Loucy (cell line): ENCODE results near the gene CYP8B1.

Source experiments
- H2AFZ ChIP-seq: fragments of 200-600 bp; sonication (generic); 2 replicates; pipeline ENCODE4 v1.6.0; 2016; ENCODE audit warnings: antibody characterized with exemption, mild to moderate bottlenecking, low read length, moderate library complexity
- H3F3A ChIP-seq: fragments of 200-600 bp; 2 replicates; pipeline ENCODE4 v1.6.0; 2016; ENCODE audit warnings: antibody characterized with exemption, low read depth, mild to moderate bottlenecking
- H3K27me3 ChIP-seq: fragments of 200-600 bp; sonication (generic); 2 replicates; pipeline ENCODE4 v1.6.1; 2014; ENCODE audit warnings: low read length, mild to moderate bottlenecking; ENCODE audit not compliant: insufficient read depth, poor library complexity, severe bottlenecking
- H3K36me3 ChIP-seq: fragments of 200-600 bp; sonication (generic); 2 replicates; pipeline ENCODE4 v1.6.1; 2016; ENCODE audit warnings: low read length; ENCODE audit not compliant: insufficient read depth
- H3K4me1 ChIP-seq: fragments of 200-600 bp; sonication (generic); 2 replicates; pipeline ENCODE4 v1.5.1; 2014; ENCODE audit warnings: low read length, mild to moderate bottlenecking; ENCODE audit not compliant: insufficient read depth, poor library complexity, severe bottlenecking
- H3K4me2 ChIP-seq: fragments of 200-600 bp; sonication (generic); 2 replicates; pipeline ENCODE4 v1.6.0; 2014; ENCODE audit warnings: antibody characterized with exemption, low read length, low read depth, mild to moderate bottlenecking; ENCODE audit not compliant: poor library complexity, severe bottlenecking
- H3K4me3 ChIP-seq: fragments of 200-600 bp; sonication (generic); 2 replicates; pipeline ENCODE4 v1.5.1; 2014; ENCODE audit warnings: low read length, mild to moderate bottlenecking, mixed read lengths; ENCODE audit not compliant: poor library complexity, severe bottlenecking
- H3K79me2 ChIP-seq: fragments of 200-600 bp; sonication (generic); 2 replicates; pipeline ENCODE4 v1.6.1; 2014; ENCODE audit warnings: low read length; ENCODE audit not compliant: insufficient read depth
- H3K9ac ChIP-seq: fragments of 200-600 bp; sonication (generic); 2 replicates; pipeline ENCODE4 v1.6.0; 2014; ENCODE audit warnings: mild to moderate bottlenecking, low read depth, low read length, moderate library complexity; ENCODE audit not compliant: poor library complexity, severe bottlenecking
- H3K9me2 ChIP-seq: fragments of 200-600 bp; sonication (generic); replicated peaks from 2 replicates; pipeline ENCODE4 v1.6.1; 2016; ENCODE audit warnings: low read depth, low read length, mixed read lengths
- H3K9me3 ChIP-seq: fragments of 200-600 bp; sonication (generic); 2 replicates; pipeline ENCODE4 v1.6.1; 2014; ENCODE audit warnings: mild to moderate bottlenecking, antibody characterized with exemption, low read length, low read depth; ENCODE audit not compliant: insufficient read depth
- H4K20me1 ChIP-seq: fragments of 200-600 bp; sonication (generic); 2 replicates; pipeline ENCODE4 v1.6.0; 2014; ENCODE audit warnings: antibody characterized with exemption, low read length, mild to moderate bottlenecking; ENCODE audit not compliant: insufficient read depth, poor library complexity, severe bottlenecking
- EZH2phosphoT487 ChIP-seq: fragments of 200-600 bp; IDR thresholded peaks from 2 replicates; pipeline ENCODE4 v1.6.1; 2018; ENCODE audit warnings: antibody characterized with exemption, mild to moderate bottlenecking, moderate library complexity, borderline replicate concordance
- TF ChIP-seq, protein P1 (sequence below): fragments of 200-600 bp; sonication (generic); conservative IDR thresholded peaks from 2 replicates; pipeline ENCODE4 v1.5.1; 2014; ENCODE audit warnings: mild to moderate bottlenecking, antibody characterized with exemption, low read length

Gene CYP8B1

DNA sequence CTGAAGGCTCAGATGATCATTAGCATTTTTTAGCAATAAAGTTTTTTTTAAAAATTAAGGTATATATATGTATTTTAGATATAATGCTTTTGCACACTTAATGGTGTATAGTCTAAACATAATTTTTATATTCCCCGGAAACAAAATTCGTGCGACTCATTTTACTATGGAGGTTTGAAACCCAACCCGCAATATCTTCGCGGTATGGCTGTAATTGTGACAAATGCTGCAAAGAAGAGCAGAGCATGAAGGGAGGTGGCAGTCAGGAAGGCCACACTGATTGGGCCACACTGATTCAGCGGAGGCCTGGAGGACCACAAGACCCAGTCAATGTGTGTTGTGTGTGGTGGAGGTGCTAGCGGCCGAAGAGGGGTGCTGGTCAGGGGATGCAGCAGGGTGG lies 4.5 kb upstream of the CYP8B1 start:
- TF ChIP-seq, protein P1, sequence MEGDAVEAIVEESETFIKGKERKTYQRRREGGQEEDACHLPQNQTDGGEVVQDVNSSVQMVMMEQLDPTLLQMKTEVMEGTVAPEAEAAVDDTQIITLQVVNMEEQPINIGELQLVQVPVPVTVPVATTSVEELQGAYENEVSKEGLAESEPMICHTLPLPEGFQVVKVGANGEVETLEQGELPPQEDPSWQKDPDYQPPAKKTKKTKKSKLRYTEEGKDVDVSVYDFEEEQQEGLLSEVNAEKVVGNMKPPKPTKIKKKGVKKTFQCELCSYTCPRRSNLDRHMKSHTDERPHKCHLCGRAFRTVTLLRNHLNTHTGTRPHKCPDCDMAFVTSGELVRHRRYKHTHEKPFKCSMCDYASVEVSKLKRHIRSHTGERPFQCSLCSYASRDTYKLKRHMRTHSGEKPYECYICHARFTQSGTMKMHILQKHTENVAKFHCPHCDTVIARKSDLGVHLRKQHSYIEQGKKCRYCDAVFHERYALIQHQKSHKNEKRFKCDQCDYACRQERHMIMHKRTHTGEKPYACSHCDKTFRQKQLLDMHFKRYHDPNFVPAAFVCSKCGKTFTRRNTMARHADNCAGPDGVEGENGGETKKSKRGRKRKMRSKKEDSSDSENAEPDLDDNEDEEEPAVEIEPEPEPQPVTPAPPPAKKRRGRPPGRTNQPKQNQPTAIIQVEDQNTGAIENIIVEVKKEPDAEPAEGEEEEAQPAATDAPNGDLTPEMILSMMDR = no peak
- TF ChIP-seq EZH2phosphoT487 = no peak
- no peaks in the 10 kb centered on the region for H3K27me3 ChIP-seq
- no peaks in the 10 kb centered on the region for H3K9me3 ChIP-seq
- peak overlapping the region; percentile 96 for H2AFZ ChIP-seq
- no peaks in the 10 kb centered on the region for H3K9me2 ChIP-seq
- H3K79me2 ChIP-seq = no peaks in the 10 kb centered on the region
- peak overlapping the region; percentile 89 for H3K4me2 ChIP-seq
- H3K36me3 ChIP-seq = no peaks in the 10 kb centered on the region
- H3K4me1 ChIP-seq = peaks cover 11% of the 10 kb centered on the region
- peak overlapping the region; percentile 59 for H3K9ac ChIP-seq
- peak overlapping the region; percentile 73 for H3K4me3 ChIP-seq
- H4K20me1 ChIP-seq = no peaks in the 10 kb centered on the region
- no peaks in the 10 kb centered on the region for H3F3A ChIP-seq

DNA sequence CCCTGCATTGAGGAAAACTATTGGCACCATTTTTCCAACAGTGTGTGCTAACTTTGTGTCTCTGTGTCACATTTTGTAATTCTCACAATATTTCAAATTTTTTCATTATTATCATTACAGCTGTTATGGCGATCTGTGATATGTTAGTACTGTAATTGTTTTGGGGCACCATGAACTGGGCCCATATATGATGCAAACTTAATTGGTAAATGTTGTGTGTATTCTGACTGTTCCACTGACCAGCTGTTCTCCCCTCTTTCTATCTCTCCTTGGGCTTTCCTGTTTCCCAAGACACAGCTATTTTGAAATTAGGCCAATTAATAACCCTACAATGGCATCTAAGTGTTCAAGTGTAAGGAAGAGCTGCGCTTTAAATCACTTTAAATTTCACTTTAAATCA lies 2.2 kb upstream of the CYP8B1 start:
- no peak overlapping the region for H2AFZ ChIP-seq
- TF ChIP-seq EZH2phosphoT487 = no peak
- TF ChIP-seq, protein P1 = no peak
- no peak overlapping the region for H3K4me2 ChIP-seq
- H3K4me1 ChIP-seq = peaks cover 16% of the 10 kb centered on the region
- no peaks in the 10 kb centered on the region for H3K27me3 ChIP-seq
- no peaks in the 10 kb centered on the region for H3K9me2 ChIP-seq
- H4K20me1 ChIP-seq = no peaks in the 10 kb centered on the region
- no peak overlapping the region for H3K4me3 ChIP-seq
- no peaks in the 10 kb centered on the region for H3K79me2 ChIP-seq
- H3K36me3 ChIP-seq = no peaks in the 10 kb centered on the region
- no peak overlapping the region for H3K9ac ChIP-seq
- H3K9me3 ChIP-seq = no peaks in the 10 kb centered on the region
- no peaks in the 10 kb centered on the region for H3F3A ChIP-seq

DNA sequence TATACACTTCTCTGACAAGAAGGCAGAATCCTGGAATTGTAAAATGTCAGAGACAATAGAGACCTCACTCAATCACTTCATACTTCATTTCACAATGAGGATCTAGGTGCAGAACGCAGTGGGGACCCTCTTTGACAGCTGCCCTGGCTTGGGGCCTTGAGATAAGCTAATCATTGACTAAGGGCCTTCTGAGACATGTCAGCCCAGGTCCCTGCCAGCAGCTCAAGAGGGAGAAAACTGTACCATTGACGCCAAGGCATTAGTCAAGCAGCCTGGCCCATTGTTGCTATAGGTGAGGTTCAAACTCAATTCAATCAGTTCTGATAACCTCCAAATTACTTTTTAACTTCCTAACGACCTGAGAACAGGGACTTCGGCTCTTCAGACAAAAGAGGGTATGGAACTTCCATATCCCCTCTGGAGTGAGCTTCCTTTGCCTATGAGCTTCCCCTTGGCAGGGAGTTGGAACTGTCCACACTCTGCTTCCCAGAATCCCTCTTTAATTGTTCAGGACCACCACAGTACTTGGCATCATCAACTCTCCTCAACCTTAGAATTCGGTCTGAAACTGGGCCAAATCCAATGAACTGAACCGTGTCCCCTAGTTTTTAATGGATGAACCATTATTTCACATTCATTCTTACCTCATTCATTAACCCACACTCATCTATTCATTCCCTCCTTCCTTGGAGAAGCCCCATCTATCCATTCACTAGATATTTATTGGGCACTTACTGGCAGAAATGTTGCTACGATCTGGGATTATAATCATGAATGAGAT lies 1.5 kb upstream of the CYP8B1 start:
- Histone ChIP-seq H2AFZ (no peak overlapping the region), H3K27me3 (no peaks in the 10 kb centered on the region), H3K9ac (no peak overlapping the region), H3K4me3 (no peak overlapping the region), H3K4me1 (peaks cover 16% of the 10 kb centered on the region), H4K20me1 (no peaks in the 10 kb centered on the region), H3K36me3 (no peaks in the 10 kb centered on the region), H3K79me2 (no peaks in the 10 kb centered on the region), H3F3A (no peaks in the 10 kb centered on the region), H3K9me2 (no peaks in the 10 kb centered on the region), H3K9me3 (no peaks in the 10 kb centered on the region), H3K4me2 (no peak overlapping the region)
- TF ChIP-seq, protein P1 = no peak
- no peak for TF ChIP-seq EZH2phosphoT487
